ENCODE results near the gene SALL4.
A peak's percentile ranks its signal among the peaks of the same experiment; 100 is the strongest.
"Not testable (repeated sequence)": the region's sequence is repeated elsewhere in the genome, so short reads cannot be mapped to it uniquely, and the experiment has no call there.

The SALL4 gene

DNA sequence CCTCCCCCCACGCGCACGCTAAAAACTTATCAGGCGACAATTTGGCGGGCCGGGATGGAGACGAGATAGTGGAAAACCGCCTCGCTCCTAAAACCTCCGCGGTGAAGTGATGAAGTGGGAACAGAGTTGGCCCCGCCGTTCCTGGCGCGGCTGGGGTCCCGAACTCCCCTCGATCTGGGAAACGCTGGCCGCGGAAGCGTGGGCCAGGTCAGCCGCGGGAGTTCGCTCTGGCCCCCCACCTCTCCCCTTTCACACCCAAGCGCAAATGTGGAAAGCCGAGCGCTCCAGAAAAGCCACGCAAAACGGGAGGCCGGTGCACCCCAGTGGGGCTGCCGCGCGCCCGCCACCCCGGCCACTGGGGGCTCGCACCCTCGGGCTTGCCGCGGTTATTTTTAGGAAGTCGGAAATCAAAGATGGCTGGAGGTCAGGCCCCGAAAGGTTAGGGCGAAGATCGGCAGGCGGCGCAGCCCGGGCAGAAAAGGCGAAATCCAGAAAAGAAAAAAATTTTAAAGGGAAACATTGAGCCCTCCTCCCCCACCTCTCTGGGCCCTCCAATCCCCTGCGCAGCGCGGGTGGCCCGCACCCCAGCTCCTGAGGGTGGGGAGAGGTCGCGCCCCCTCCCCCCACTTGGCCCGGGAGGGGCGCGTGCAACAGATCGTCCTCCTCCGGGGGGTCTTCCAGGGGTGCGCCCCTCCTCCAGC lies 1.0 kb downstream of the SALL4 start:
- peak in 1 of 2 experiments; percentile 47 for DNase-seq

DNA sequence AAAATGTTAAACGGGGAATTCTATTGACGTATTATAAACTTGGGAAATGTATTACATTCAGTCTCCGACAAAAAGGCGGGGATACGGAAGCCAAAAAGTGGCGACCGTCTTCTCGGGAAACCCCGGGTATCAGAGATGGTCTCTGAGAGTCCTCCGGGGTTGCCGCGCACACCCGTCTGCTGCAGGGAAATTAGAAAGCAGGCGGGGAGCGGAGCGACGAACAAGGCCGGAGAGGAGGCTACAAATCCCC lies 1.5 kb downstream of the SALL4 start:
- DNase-seq = peak; percentile 34 to 67

- peak; percentile 43 to 92 for DNase-seq
Measured at GRCh38 chr20:51800060-51800871, 2.1 kb downstream of the SALL4 start.

DNA sequence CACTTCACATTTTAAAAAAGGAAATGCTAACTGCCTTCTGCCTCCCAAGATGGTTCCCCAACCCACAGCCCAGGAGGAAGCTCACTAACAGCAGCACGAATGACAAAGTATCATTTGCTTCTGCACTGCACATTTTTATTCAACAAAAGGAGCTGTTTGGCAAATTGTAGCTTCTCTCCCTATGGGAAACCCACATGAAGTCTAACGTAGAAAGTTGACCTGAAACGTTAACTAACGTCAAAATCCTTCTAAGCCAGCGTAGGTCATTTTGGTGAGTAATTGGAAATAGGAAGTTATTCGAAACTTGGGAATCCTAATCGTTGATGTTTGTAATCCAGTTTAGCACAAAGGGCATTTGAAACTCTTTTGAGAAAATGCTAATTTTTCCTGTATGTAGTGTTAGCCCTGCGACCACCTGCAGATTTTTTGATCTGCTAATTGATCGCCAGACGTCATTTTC lies 2.9 kb downstream of the SALL4 start:
- no peak for DNase-seq

DNA sequence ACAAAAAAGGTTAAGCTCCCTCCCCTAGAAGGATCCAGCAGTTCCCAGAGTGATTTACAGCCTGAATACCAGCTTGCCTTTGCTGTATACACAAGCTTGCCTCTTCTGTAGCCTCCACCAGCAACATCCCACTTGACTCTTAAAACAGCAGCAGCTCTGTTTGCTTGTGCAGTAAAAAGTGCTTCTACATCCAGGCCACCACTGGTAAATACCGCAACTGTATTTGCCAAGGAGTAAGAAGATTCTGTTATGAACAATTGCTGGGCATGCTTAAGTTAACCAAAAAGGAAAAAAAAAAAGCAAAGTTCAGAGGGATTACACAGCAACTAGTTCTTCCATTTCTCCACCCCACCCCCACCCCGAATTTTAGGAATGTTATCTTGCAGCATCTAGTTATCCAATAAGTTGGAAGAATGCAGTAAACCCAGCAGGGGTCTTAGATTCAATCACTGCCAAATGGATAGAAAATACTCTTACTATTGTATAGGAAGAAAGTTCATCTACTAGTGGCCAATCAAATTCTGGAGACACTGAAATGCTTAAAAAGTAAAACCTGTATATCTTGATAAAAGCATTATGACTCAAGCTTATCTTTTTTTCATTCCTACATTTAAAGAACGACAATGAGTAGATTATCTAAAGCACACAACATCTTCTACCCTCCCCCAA lies 4.8 kb downstream of the SALL4 start:
- no peak for DNase-seq

DNA sequence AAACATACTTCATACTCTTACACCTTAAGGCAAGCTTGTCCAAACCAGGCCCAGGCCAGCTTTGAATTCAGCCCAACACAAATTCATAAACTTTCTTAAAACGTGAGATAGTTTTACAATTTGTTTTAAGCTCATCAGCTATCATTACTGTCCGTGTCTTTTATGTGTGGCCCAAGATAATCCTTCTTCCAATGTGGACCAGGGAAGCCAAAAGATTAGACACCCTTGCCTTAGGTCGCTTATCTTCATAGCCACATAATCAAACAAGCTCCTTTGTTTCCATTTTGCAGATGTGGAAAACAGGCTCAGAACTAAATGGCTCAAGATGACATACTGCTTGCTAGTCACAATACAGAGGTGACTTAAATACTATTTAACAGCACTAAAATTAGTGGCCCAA lies 6.0 kb downstream of the SALL4 start:
- DNase-seq = no peak

GRCh38 chr20:51792960-51793359 lies 9.4 kb downstream of the SALL4 start:
- DNase-seq = no peak

DNA sequence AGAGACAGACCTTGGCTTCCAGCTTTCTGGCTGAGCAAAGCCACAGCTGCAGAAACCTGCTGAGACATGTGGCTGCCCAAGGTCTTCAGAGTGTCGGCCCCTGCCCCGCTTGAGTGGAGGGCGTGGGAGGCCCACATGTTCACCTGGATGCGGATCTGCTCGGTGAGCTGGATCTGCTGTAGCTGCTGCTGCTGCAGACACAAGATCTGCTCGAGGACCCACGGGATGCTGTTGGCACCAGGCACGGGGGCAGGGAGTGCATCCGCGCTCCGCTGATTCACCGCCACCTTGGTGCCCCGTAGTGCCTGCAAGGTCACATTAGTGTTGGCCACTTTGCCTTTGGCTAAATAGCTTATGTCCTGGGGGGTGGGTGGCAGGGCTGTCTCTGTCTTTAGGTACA lies 10.7 kb downstream of the SALL4 start:
- DNase-seq = no peak

DNA sequence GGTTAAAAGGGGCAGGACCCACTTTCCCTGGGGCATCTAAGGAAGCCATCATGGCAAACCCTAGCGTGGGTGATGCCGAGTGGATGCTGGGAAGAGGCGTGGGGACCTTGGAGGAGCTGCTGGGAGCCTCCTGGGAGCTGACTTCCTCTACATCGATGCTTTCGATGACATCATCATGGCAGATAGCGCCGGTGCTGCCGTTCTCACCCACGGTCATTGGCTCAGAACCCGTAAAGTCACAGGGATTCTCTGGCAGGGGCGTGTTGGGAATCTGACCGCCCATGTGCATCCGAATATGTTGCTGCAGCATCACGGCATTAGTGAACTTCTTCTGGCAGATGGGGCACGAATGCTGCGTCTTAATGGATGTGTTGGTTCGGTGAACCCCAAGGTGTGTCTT lies 12.1 kb downstream of the SALL4 start:
- DNase-seq = no peak

DNA sequence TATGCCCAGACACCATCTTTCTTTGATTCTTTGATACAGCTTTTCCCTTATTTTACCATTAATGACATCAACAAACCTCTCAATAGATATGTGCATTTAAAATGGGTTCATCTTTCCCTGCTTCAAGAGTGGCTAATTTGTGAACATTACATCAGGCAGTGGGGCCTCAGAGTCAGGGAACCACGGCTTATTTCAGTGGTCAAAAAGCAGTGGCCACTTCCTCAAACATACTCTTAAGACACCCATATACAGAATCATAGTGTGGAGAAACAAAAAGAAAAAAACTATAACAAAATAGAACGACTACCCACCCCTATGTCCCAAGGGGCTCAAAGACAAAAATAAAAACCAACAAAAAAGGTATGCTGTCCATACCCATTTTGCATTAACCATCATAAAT lies 12.9 kb downstream of the SALL4 start:
- DNase-seq = no peak

DNA sequence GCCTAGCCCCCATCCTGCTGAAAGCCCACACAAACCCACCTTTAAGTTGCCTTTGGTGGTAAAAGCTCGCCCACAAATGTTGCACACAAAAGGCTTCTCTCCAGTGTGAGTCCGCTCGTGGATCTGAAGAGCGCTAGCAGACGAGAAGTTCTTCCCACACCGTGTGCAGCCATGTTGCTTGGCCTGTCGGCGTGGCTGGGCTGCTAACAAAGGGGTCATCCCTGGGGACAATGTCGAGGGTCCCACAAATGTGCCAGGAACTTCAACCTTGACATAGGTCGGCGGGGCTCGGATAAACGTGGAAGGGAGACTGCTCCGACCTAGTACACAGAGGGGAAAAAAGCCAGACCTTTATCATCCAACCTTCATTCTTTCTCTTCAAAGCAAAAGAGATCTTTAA lies 13.5 kb downstream of the SALL4 start:
- no peak for DNase-seq

- no peak for DNase-seq
Measured at GRCh38 chr20:51784299-51784698, 18.0 kb downstream of the SALL4 start.

GRCh38 chr20:51778229-51778759 lies 24.0 kb downstream of the SALL4 start:
- not testable (repeated sequence) for DNase-seq

DNA sequence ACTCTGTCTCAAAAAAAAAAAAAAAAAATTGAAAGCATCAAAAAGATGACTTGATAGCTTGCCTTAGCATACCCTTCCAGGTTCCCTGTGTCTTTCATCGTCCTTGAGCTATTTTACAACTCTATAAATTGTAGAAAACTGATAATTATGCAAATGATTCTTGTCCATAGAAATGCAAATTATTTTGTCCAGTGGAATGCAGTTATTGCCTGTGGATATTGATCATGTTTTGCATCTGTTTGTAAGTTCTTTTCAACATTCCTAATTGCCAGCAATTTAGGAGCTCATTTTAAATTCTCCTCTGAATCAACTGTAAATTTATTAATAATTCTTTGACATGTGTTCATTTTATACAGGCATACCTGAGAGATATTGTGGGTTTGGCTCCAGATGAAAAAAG lies 27.1 kb downstream of the SALL4 start:
- no peak for DNase-seq

DNA sequence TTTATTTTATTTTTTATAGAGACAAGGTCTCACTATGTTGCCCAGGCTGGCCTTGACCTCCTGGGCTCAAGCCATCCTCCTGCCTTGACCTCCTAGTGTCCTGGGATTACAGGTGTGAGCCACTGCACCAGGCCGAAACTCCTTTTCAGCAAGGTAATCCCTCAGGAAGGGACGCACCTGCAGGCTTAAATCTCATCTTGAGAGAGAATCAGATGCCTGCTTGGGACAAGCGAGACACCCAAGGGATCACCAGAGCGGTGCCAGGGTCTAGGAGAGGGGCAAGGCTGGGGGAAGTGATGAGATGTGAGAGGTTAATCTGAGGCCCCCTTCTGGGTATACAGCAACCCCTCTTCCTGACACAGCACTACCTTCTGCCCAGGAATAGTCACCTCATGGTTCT lies 30.1 kb downstream of the SALL4 start:
- no peak for DNase-seq

DNA sequence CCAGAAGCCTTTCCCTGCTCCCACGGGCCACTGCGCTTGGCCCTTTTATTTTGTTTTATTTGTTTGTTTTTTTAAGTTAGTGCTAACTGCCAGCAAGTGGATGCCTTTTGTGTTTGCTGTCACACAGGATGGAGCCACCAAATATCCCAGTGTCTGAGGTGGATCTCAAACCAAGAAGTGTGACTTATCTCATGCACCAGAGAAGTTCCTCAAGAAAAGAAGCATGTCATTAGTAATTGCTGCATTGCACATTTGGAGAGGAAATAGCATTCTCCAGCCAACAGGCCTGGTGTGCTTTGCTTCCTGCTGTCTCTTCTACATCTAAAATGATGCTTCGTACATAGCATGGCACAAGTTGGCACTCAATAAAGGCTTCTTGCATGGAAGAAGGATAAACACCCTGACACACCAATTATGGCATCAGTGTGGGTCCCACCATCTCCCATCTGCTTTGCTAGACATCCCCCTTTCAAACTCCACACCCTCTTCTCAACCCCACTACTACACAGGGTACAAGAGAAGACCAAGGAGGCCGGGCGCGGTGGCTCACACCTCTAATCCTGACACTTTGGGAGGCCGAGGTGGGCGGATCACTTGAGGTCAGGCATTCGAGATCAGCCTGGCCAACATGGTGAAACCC lies 32.2 kb downstream of the SALL4 start:
- no peak for DNase-seq

- DNase-seq = peak in 1 of 2 experiments; percentile 38
Measured at GRCh38 chr20:51768759-51769517, 33.4 kb downstream of the SALL4 start.

GRCh38 chr20:51767867-51768758 lies 34.2 kb downstream of the SALL4 start, which contains the start of gene ATP9A:
Gene ATP9A, minus strand, starts transcription at chr20:51768390. Its CDS starts 21 bp downstream, at chr20:51768369.
- DNase-seq = peak in 1 of 2 experiments; percentile 72

- peak; percentile 90 to 98 for DNase-seq
Measured at GRCh38 chr20:51766994-51767866, 35.1 kb downstream of the SALL4 start.

- DNase-seq = not testable (repeated sequence)
Measured at GRCh38 chr20:51765381-51765780, 36.9 kb downstream of the SALL4 start.

All from NCI-H526 (cell line).